HG03139 (cell line): ENCODE measurements around the gene CCR5AS.

ENCODE experiments used
- ATAC-seq: cut with Tn5 transposase; IDR thresholded peaks from one replicate; pipeline ENCODE4 v1.9.1; 2021; ENCODE audit not compliant: unreplicated experiment

Gene CCR5AS

GRCh38 chr3:46321461-46322104 lies 85.3 kb downstream of the CCR5AS start:
- ATAC-seq = no peak

GRCh38 chr3:46318207-46318927 lies 88.5 kb downstream of the CCR5AS start:
- ATAC-seq = no peak

- no peak for ATAC-seq
Measured at GRCh38 chr3:46316206-46316605, 90.7 kb downstream of the CCR5AS start.

- no peak for ATAC-seq
Measured at GRCh38 chr3:46314517-46314916, 92.3 kb downstream of the CCR5AS start.
